Endothelial cell (in vitro differentiated cells): ENCODE measurements around the gene PIKFYVE. TPM values are rescaled to one million over a fixed set of nuclear protein-coding genes. Genes with fewer than 3 reads are reported as not detected.

Source experiments
- DNase-seq: peaks from one replicate; pipeline ENCODE4 v3.0.0; 2021; ENCODE audit warnings: low spot score
- H3K27ac Mint-ChIP-seq: one replicate; pipeline ENCODE4 v1.8.0; 2021; ENCODE audit warnings: mixed read lengths, inconsistent platforms; ENCODE audit not compliant: unreplicated experiment
- H3K27me3 Mint-ChIP-seq: one replicate; pipeline ENCODE4 v1.8.0; 2021; ENCODE audit warnings: mild to moderate bottlenecking, moderate library complexity, mixed read lengths, inconsistent platforms; ENCODE audit not compliant: unreplicated experiment
- H3K36me3 Mint-ChIP-seq: one replicate; pipeline ENCODE4 v1.8.0; 2021; ENCODE audit warnings: mild to moderate bottlenecking, low read depth, mixed read lengths, inconsistent platforms; ENCODE audit not compliant: unreplicated experiment
- H3K4me1 Mint-ChIP-seq: one replicate; pipeline ENCODE4 v1.8.0; 2021; ENCODE audit warnings: mild to moderate bottlenecking, mixed read lengths, inconsistent platforms; ENCODE audit not compliant: unreplicated experiment
- H3K4me3 Mint-ChIP-seq: one replicate; pipeline ENCODE4 v1.8.0; 2021; ENCODE audit warnings: mild to moderate bottlenecking, mixed read lengths, inconsistent platforms; ENCODE audit not compliant: unreplicated experiment
- H3K9me3 Mint-ChIP-seq: one replicate; pipeline ENCODE4 v1.8.0; 2021; ENCODE audit warnings: mixed read lengths, inconsistent platforms; ENCODE audit not compliant: unreplicated experiment
- CTCF ChIP-seq: fragments of 200-600 bp; sonication (generic); IDR thresholded peaks from one replicate; pipeline ENCODE4 v1.5.0; 2021; ENCODE audit warnings: antibody characterized with exemption; ENCODE audit not compliant: unreplicated experiment
- total RNA-seq: library from RNA; stranded (reverse); fragmentation: NEBNext Ultra II Directional; extraction: Animal tissue kit (Norgen Biotek cat#: 25700); gene quantifications from one replicate; pipeline ENCODE4 v1.2.1, GENCODE V29; 2021; ENCODE audit not compliant: unreplicated experiment

Gene PIKFYVE
- total RNA-seq, 1 donor from 2014 or later, result 52.7 TPM

- peaks cover 63% of the 10 kb centered on the region for H3K36me3 Mint-ChIP-seq
Measured at GRCh38 chr2:208280933-208281332, 14.9 kb downstream of the PIKFYVE start.

GRCh38 chr2:208285853-208286252 lies 19.8 kb downstream of the PIKFYVE start:
- no peak overlapping the region for H3K27ac Mint-ChIP-seq
- no peak overlapping the region for H3K4me3 Mint-ChIP-seq
- peaks cover 13% of the 10 kb centered on the region for H3K4me1 Mint-ChIP-seq
- H3K36me3 Mint-ChIP-seq, result peaks cover 55% of the 10 kb centered on the region
- peaks cover 4% of the 10 kb centered on the region for H3K9me3 Mint-ChIP-seq
- no peak for DNase-seq
- no peaks in the 10 kb centered on the region for H3K27me3 Mint-ChIP-seq
- no peak for TF ChIP-seq CTCF

More at GRCh38 chr2:208280933-208281332, 14.9 kb downstream of the PIKFYVE start:
- Mint-ChIP-seq H3K4me3 (no peak overlapping the region), H3K9me3 (no peaks in the 10 kb centered on the region), H3K27me3 (no peaks in the 10 kb centered on the region), H3K27ac (no peak overlapping the region), H3K4me1 (no peaks in the 10 kb centered on the region)
- TF ChIP-seq CTCF, result no peak
- DNase-seq, result no peak

GRCh38 chr2:208294482-208295024 lies 28.5 kb downstream of the PIKFYVE start:
- TF ChIP-seq CTCF, result no peak
- no peak for DNase-seq
- H3K36me3 Mint-ChIP-seq, result peaks cover 52% of the 10 kb centered on the region
- H3K4me3 Mint-ChIP-seq, result no peak overlapping the region
- H3K9me3 Mint-ChIP-seq, result peaks cover 4% of the 10 kb centered on the region
- peaks cover 31% of the 10 kb centered on the region for H3K4me1 Mint-ChIP-seq
- no peaks in the 10 kb centered on the region for H3K27me3 Mint-ChIP-seq
- no peak overlapping the region for H3K27ac Mint-ChIP-seq

- Mint-ChIP-seq H3K36me3 (peaks cover 47% of the 10 kb centered on the region), H3K27ac (no peak overlapping the region)
Measured at GRCh38 chr2:208295834-208296233, 29.8 kb downstream of the PIKFYVE start.

More at GRCh38 chr2:208295834-208296233, 29.8 kb downstream of the PIKFYVE start:
- TF ChIP-seq CTCF, result no peak
- Mint-ChIP-seq H3K4me1 (peaks cover 23% of the 10 kb centered on the region), H3K9me3 (no peaks in the 10 kb centered on the region), H3K27me3 (no peaks in the 10 kb centered on the region), H3K4me3 (no peak overlapping the region)
- no peak for DNase-seq
